Gastrocnemius medialis (tissue), 4 donors: ENCODE data around the gene CEBPB. TPM values are rescaled to one million over a fixed set of nuclear protein-coding genes. Genes with fewer than 3 reads are reported as not detected.
A peak's percentile ranks its signal among the peaks of the same experiment; 100 is the strongest.

Experiments used
- ATAC-seq, 2 donors: fragments of 150-250 bp; one replicate each; pipeline ENCODE4 v1.9.1; 2016
- DNase-seq, 2 donors: peaks; one replicate each; pipeline ENCODE4 v3.0.0-alpha.2; 2019
- H3K27ac ChIP-seq, 4 donors: fragments of 200-600 bp; sonication (generic); 1 replicate in 1 of 4; 2 replicates in 3 of 4; pipeline ENCODE4 v1.5.1; 2016 to 2018; ENCODE audit warnings: mild to moderate bottlenecking in 2 of 4, moderate library complexity in 1 of 4
- H3K27me3 ChIP-seq, 3 donors: fragments of 200-600 bp; sonication (generic) in 2 of 3; 1 replicate in 1 of 3; 2 replicates in 2 of 3; pipeline versions ENCODE4 v1.5.1 to v1.6.0; 2016 to 2019; ENCODE audit warnings: mild to moderate bottlenecking in 1 of 3, moderate library complexity in 1 of 3
- H3K36me3 ChIP-seq, 2 donors: fragments of 200-600 bp; sonication (generic) in 1 of 2; one replicate each; pipeline ENCODE4 v1.5.1; 2017 to 2018
- H3K4me1 ChIP-seq, 2 donors: fragments of 200-600 bp; sonication (generic) in 1 of 2; one replicate each; pipeline ENCODE4 v1.5.1; 2016 to 2017; ENCODE audit warnings: mild to moderate bottlenecking in 2 of 2
- H3K4me3 ChIP-seq, 4 donors: fragments of 200-600 bp; sonication (generic) in 3 of 4; 1 replicate in 1 of 4; 2 replicates in 3 of 4; pipeline ENCODE4 v1.5.1; 2016 to 2019; ENCODE audit warnings: mild to moderate bottlenecking in 2 of 4
- H3K9me3 ChIP-seq, 3 donors: fragments of 200-600 bp; sonication (generic) in 2 of 3; 1 replicate in 1 of 3; 2 replicates in 2 of 3; pipeline ENCODE4 v1.5.1; 2016 to 2019
- CTCF ChIP-seq, 5 experiments: fragments of 450-650 bp in 3 of 5; fragments of 200-600 bp in 2 of 5; sonication (generic) in 2 of 5; IDR thresholded peaks in 4 of 5; conservative IDR thresholded peaks in 1 of 5; 1 replicate in 4 of 5; 2 replicates in 1 of 5; pipeline ENCODE4 v1.5.1; 2016 to 2019; ENCODE audit warnings: antibody characterized with exemption in 5 of 5, mild to moderate bottlenecking in 3 of 5, moderate library complexity in 3 of 5
- POLR2A ChIP-seq, 2 donors: fragments of 450-650 bp; IDR thresholded peaks; one replicate each; pipeline ENCODE4 v1.6.1; 2017; ENCODE audit warnings: antibody characterized with exemption in 2 of 2, mild to moderate bottlenecking in 2 of 2, moderate library complexity in 2 of 2
- in situ Hi-C, 4 donors: fragments of 200-750 bp; cut with MboI; loops; one replicate each; pipeline versions ENCODE4 v1.15.0 to v1.8.0; 2017; ENCODE audit warnings: low sequenced_read_pairs in 4 of 4
- intact Hi-C: fragments of 100-400 bp; cut with DNase I; formaldehyde crosslinking; loops from one replicate; pipeline ENCODE4 v1.15.1; 2023; ENCODE audit warnings: low total_unique reads
- total RNA-seq, 4 donors: library from RNA; depleted of rRNA; stranded (reverse); fragments of >200 nt; gene quantifications; one replicate each; pipeline versions ENCODE4 v1.1.0 to v1.2.3, GENCODE V29; 2016

CEBPB gene
- total RNA-seq, 4 donors from 2014 or later: 219 to 434 (median 321) TPM

GRCh38 chr20:50224531-50225255 is 34.1 kb downstream of the CEBPB start:
- in situ Hi-C loops: no loop called here
- Histone ChIP-seq H3K27me3 (no peaks in the 10 kb centered on the region), H3K27ac (peak overlapping the region; percentile 60 to 81 (median 75)), H3K4me1 (peaks cover 7 to 14% of the 10 kb centered on the region in 2 donors), H3K4me3 (no peak overlapping the region), H3K9me3 (no peaks in the 10 kb centered on the region), H3K36me3 (no peaks in the 10 kb centered on the region)
- ATAC-seq: peak; percentile 89
- intact Hi-C loops: loop anchor here (2.0 kb wide), 1 partner anchor 30 kb away; no protein-coding TSS in a partner anchor
- DNase-seq: peak; percentile 74 to 88
- TF ChIP-seq CTCF (IDR thresholded peaks at IDR 0.05 in 4 of 5, conservative IDR thresholded peaks at IDR 0.05 in 1 of 5) (peak in 2 of 5 experiments; percentile 27 to 50), POLR2A (IDR thresholded peaks at IDR 0.05) (peak in 1 of 2 donors; percentile 23)

- Histone ChIP-seq H3K4me3 (no peak overlapping the region), H3K27ac (peak overlapping the region in 3 of 4 donors; percentile 60 to 76 (median 74)), H3K9me3 (no peaks in the 10 kb centered on the region), H3K36me3 (no peaks in the 10 kb centered on the region), H3K4me1 (peaks cover 7 to 14% of the 10 kb centered on the region in 2 donors), H3K27me3 (no peaks in the 10 kb centered on the region)
- DNase-seq (peak; percentile 20 to 47), ATAC-seq (no peak)
- intact Hi-C loops: no loop called here
- TF ChIP-seq POLR2A (IDR thresholded peaks at IDR 0.05) (no peak), CTCF (IDR thresholded peaks at IDR 0.05 in 4 of 5, conservative IDR thresholded peaks at IDR 0.05 in 1 of 5) (no peak)
- in situ Hi-C loops: no loop called here
These were observed 35.7 kb downstream of the CEBPB start for GRCh38 chr20:50226093-50226974.

GRCh38 chr20:50227506-50227905 is 36.9 kb downstream of the CEBPB start:
- H3K27me3 ChIP-seq: no peaks in the 10 kb centered on the region
- DNase-seq (no peak), ATAC-seq (no peak)
- intact Hi-C loops: no loop called here
- no peak overlapping the region for H3K4me3 ChIP-seq
- in situ Hi-C loops: no loop called here
- H3K27ac ChIP-seq: no peak overlapping the region
- no peaks in the 10 kb centered on the region for H3K9me3 ChIP-seq
- TF ChIP-seq CTCF (IDR thresholded peaks at IDR 0.05 in 4 of 5, conservative IDR thresholded peaks at IDR 0.05 in 1 of 5) (no peak), POLR2A (IDR thresholded peaks at IDR 0.05) (no peak)
- H3K36me3 ChIP-seq: no peaks in the 10 kb centered on the region
- H3K4me1 ChIP-seq: peaks cover 7 to 14% of the 10 kb centered on the region in 2 donors

GRCh38 chr20:50229156-50229607 is 38.6 kb downstream of the CEBPB start:
- Histone ChIP-seq H3K27me3 (no peaks in the 10 kb centered on the region), H3K4me1 (peaks cover 7 to 12% of the 10 kb centered on the region in 2 donors), H3K9me3 (no peaks in the 10 kb centered on the region), H3K27ac (no peak overlapping the region), H3K36me3 (no peaks in the 10 kb centered on the region), H3K4me3 (no peak overlapping the region)
- intact Hi-C loops (no loop called here), in situ Hi-C loops (no loop called here)
- no peak for ATAC-seq
- TF ChIP-seq CTCF (IDR thresholded peaks at IDR 0.05 in 4 of 5, conservative IDR thresholded peaks at IDR 0.05 in 1 of 5) (no peak), POLR2A (IDR thresholded peaks at IDR 0.05) (no peak)
- DNase-seq: no peak
